Stimulated activated memory B cell treated with anti-CD40 and anti-IgM and Interleukin-4, amounts not matched to agents 10 μg/mL and 1 μg/mL and 100 μg/mL, for 72 hours (primary cell): Measurements from ENCODE around the gene BBS9.
A peak's percentile ranks its signal among the peaks of the same experiment; 100 is the strongest.

Source experiments
- ATAC-seq: fragments of 150-1000 bp; cut with Tn5 transposase; 2 replicates; pipeline ENCODE4 v1.10.0; 2021
- H3K27ac Mint-ChIP-seq: one replicate; pipeline ENCODE4 v1.8.0; 2022; ENCODE audit warnings: mild to moderate bottlenecking, mixed read lengths
- H3K27me3 Mint-ChIP-seq: one replicate; pipeline ENCODE4 v1.8.0; 2022; ENCODE audit warnings: mixed read lengths
- H3K36me3 Mint-ChIP-seq: one replicate; pipeline ENCODE4 v1.8.0; 2022; ENCODE audit warnings: mixed read lengths
- H3K4me1 Mint-ChIP-seq: one replicate; pipeline ENCODE4 v1.8.0; 2022; ENCODE audit warnings: mixed read lengths
- H3K4me3 Mint-ChIP-seq: one replicate; pipeline ENCODE4 v1.8.0; 2022; ENCODE audit warnings: mild to moderate bottlenecking, moderate library complexity, mixed read lengths
- H3K9me3 Mint-ChIP-seq: one replicate; pipeline ENCODE4 v1.8.0; 2022; ENCODE audit warnings: mixed read lengths

BBS9 gene

DNA sequence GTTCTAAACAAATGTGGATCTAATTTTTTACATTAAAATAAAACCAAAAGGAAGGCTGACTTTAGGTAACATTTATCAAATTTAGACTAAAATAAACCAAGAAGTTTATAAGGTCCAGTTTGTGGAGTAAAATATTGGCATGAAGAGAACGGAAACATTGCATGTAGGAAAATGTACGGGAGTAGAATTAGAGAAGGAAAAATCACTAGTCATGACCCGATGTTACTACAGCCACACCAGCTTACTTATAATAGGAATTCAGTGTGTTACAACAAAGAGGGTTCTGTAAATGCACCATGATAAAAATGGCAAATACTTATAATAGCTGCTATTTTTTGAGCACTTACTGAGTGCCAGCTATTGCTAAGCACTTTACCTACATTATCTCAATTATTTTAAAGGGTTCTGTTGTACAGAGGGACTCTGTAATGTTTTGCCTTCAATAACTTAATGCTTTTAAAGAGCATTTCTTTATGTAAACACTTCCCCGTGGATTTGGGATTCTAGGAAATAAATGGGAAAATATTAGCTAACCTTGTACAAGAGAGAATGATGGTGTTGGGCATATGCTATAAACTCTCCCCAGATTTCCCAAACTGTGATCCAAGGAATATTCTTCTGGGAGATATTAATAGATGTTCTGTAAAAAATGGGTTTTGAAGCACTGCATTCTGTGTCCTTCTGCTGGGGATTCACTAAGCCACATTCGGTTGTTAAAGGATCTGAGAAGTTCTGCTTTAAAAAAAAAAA lies 296.7 kb downstream of the BBS9 start:
- Mint-ChIP-seq H3K27me3 (no peaks in the 10 kb centered on the region), H3K4me1 (peaks cover 14% of the 10 kb centered on the region), H3K4me3 (no peak overlapping the region), H3K9me3 (no peaks in the 10 kb centered on the region), H3K36me3 (no peaks in the 10 kb centered on the region), H3K27ac (no peak overlapping the region)
- ATAC-seq: no peak

DNA sequence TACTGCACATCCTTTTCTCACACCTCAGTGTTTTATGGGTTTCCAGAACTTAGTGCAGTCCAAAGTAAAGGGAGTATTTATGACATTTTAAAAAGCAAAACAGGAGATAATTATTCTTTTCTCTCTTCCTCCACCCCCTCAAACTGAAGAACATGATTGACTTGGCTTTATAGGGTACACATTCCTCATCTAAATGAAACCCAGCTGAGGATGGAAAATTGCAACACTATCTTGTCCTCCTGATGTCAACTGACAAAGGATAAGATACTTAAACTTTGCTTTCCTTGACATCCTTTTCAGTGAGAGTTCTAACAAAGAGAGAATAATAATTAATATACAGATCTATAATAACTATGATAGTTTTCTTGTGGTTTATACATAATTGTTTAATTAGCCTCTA lies 299.1 kb downstream of the BBS9 start:
- H3K27ac Mint-ChIP-seq: no peak overlapping the region
- H3K36me3 Mint-ChIP-seq: no peaks in the 10 kb centered on the region

DNA sequence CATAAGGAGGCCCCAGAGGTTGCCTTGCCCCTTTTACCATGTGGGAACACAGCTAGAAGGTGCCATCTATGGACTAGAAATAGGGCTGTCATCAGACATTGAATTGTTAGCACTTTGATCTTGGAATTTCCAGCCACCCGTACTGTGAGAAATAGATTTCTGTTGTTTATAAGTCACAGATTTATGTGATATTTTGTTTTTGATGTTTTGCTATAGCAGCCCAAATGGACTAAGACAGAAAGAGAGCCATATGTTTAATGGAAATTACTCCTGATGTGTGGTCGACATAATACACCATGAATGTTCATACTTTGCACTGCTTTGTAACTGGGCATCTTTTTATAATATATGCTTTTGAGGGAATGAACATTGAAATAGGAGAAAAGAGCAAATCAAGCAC lies 302.2 kb downstream of the BBS9 start:
- no peak overlapping the region for H3K27ac Mint-ChIP-seq
- no peaks in the 10 kb centered on the region for H3K27me3 Mint-ChIP-seq
- H3K36me3 Mint-ChIP-seq: peaks cover 1% of the 10 kb centered on the region
- H3K9me3 Mint-ChIP-seq: no peaks in the 10 kb centered on the region
- no peak for ATAC-seq
- no peak overlapping the region for H3K4me3 Mint-ChIP-seq
- H3K4me1 Mint-ChIP-seq: peaks cover 6% of the 10 kb centered on the region

More for the DNA sequence above, 299.1 kb downstream of the BBS9 start:
- no peaks in the 10 kb centered on the region for H3K27me3 Mint-ChIP-seq
- H3K9me3 Mint-ChIP-seq: no peaks in the 10 kb centered on the region
- no peak overlapping the region for H3K4me3 Mint-ChIP-seq
- ATAC-seq: no peak
- H3K4me1 Mint-ChIP-seq: peaks cover 8% of the 10 kb centered on the region

DNA sequence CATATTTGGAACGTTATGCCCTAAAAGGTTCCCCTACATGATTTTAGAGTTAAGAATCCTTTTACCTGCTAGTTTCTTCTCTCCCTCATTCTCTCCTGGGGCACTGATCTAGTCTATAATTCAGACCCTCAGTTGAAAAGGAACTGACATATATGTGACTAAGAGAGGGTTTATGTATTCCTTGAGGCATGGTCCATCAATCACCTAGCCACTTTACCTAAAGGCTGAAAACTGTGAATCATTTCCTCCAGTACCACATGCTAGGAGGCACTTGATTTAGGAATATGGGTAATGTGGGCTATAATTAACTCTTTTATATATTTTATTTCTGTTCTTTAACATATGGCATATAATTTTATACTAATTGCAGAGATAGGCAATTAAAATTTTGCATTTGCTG lies 303.5 kb downstream of the BBS9 start:
- H3K27ac Mint-ChIP-seq: no peak overlapping the region
- no peaks in the 10 kb centered on the region for H3K9me3 Mint-ChIP-seq
- no peak for ATAC-seq
- H3K36me3 Mint-ChIP-seq: peaks cover 4% of the 10 kb centered on the region
- peaks cover 1% of the 10 kb centered on the region for H3K4me1 Mint-ChIP-seq
- no peak overlapping the region for H3K4me3 Mint-ChIP-seq
- no peaks in the 10 kb centered on the region for H3K27me3 Mint-ChIP-seq

DNA sequence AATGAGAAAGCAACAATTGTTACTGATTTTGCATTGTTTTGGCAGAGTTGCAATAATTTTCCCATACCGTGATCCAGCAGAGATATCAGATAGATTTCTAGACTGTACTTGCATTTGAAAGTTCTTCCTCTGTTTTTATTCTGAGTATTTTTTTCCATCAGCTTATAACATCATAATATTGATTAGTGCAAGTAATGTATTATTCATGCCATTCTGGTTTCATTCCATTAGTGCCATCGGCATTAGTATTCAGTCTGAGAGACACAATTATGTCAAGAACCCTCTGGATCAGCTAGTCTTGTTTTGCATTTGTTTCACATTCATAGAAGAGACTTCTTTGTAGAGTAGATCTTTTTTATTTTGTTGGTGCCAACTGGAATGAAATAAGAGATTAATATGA lies 304.0 kb downstream of the BBS9 start:
- ATAC-seq: no peak
- no peaks in the 10 kb centered on the region for H3K4me1 Mint-ChIP-seq
- H3K27ac Mint-ChIP-seq: no peak overlapping the region
- H3K4me3 Mint-ChIP-seq: no peak overlapping the region
- H3K36me3 Mint-ChIP-seq: peaks cover 4% of the 10 kb centered on the region
- no peaks in the 10 kb centered on the region for H3K27me3 Mint-ChIP-seq
- no peaks in the 10 kb centered on the region for H3K9me3 Mint-ChIP-seq

DNA sequence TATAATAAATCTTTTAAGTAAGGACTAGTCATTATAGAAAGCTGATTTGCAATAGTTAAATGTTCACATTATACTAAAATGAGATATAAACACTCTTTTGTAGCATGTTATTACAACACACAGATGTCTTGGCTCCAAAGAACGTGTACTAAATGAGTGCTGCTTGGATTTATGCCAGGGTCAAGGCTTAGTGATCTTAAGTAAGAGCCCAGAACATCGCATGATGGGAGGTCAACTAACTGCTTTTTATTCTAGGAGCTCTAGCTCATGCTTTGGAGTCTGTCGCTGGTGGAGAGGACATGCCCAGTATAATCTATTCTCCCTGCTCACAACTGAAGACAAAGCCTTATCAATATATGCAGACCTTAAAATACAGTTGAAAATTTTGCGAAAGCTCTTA lies 315.1 kb downstream of the BBS9 start:
- Mint-ChIP-seq H3K9me3 (no peaks in the 10 kb centered on the region), H3K36me3 (peaks cover 2% of the 10 kb centered on the region), H3K4me3 (no peak overlapping the region), H3K27me3 (no peaks in the 10 kb centered on the region), H3K4me1 (peaks cover 6% of the 10 kb centered on the region), H3K27ac (no peak overlapping the region)
- no peak for ATAC-seq

DNA sequence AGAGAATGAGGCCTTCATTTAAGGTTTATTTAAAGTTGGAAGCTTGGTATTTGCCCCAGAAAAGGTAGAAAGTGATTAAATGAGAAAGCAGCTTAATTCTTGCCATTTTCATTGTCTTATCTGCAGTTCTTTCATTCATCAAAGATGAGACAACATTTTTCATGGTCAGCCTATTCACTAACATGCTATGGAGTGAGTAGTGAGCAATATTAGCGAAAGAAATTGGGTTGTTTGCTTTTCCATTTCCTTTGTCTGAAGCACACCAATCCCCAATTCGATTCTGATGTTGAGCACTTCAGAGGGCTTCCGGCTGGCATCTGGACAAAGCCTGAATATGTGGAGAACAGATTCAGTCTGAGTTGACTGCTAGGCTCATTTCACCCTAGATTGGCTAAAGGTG lies 317.2 kb downstream of the BBS9 start:
- H3K36me3 Mint-ChIP-seq: peaks cover 6% of the 10 kb centered on the region
- H3K9me3 Mint-ChIP-seq: peaks cover 3% of the 10 kb centered on the region
- peaks cover 6% of the 10 kb centered on the region for H3K4me1 Mint-ChIP-seq
- no peak for ATAC-seq
- no peaks in the 10 kb centered on the region for H3K27me3 Mint-ChIP-seq
- H3K4me3 Mint-ChIP-seq: no peak overlapping the region
- H3K27ac Mint-ChIP-seq: no peak overlapping the region

DNA sequence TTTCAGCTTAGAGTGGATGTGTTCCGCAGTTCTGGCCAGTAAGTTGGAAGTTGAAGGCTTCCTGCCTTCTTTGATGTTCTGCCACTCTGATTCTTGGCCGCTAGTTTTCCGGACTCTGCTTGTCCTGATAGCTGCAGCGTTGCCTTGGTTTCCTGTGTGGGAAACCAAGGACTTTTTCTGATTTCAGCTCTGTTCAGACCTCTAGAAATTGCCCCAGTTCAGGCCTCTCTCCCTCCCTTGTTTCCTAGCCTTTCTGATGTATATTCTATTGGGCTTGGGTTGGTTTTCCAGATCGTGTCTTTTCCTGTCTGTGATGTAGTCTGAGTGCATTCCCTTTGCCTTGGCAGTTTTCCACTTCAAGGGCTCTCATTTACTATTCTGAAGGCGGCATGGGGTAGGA lies 318.7 kb downstream of the BBS9 start:
- Mint-ChIP-seq H3K36me3 (peaks cover 12% of the 10 kb centered on the region), H3K27ac (no peak overlapping the region), H3K4me1 (peaks cover 6% of the 10 kb centered on the region), H3K27me3 (no peaks in the 10 kb centered on the region), H3K4me3 (no peak overlapping the region), H3K9me3 (peaks cover 5% of the 10 kb centered on the region)
- no peak for ATAC-seq

DNA sequence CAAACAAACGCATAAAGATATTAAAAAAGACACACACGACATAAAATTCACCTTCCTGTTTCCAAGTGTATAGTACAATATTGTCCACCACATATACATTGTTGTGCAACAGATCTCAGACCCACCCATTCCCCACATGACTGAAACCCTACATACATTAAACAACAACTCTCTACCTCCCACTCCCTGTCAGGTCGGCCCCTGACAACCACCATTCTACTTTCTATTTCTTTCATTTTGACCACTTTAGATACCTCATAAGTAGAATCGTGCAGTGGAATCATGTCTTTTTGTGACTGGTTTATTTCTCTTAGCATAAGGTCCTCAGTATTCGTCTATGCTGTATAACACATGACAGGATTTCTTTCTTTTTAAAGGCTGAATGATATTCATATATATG lies 320.5 kb downstream of the BBS9 start:
- Mint-ChIP-seq H3K36me3 (peaks cover 12% of the 10 kb centered on the region), H3K4me1 (peaks cover 6% of the 10 kb centered on the region), H3K9me3 (peaks cover 5% of the 10 kb centered on the region), H3K27me3 (no peaks in the 10 kb centered on the region), H3K27ac (no peak overlapping the region), H3K4me3 (no peak overlapping the region)
- ATAC-seq: no peak

DNA sequence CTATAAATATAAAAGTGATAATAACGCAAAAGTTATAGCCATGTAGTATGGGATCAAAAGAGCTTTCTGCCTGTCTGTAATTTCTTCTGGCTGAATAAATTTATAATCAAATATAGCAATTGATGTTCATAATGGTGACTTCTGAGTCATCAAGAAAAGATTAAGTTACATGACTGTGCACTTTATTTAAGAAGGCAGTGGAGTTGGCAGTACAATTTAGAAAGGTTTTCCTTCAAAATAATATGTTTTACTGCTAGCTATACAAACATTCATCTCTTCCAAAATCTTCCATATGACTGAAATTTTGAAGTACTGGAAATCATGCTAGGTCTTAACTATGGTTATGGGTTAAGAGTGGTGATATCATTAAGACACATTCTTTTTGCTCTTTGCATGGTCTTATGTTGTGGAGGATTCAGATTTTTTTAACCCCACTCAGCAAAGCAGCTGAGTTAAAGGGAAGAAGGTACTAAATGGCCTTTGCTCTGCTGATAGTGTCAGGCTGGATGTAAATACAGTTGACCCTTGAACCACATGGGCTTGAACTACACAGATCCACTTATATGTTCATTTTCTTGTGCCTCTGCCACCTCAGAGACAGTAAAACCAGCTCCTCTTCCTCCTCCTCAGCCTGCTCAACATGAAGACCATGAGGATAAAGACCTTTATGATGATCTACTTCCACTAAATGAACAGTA lies 323.6 kb downstream of the BBS9 start:
- Mint-ChIP-seq H3K27me3 (no peaks in the 10 kb centered on the region), H3K4me3 (no peak overlapping the region), H3K4me1 (peaks cover 6% of the 10 kb centered on the region), H3K9me3 (peaks cover 5% of the 10 kb centered on the region), H3K36me3 (peaks cover 12% of the 10 kb centered on the region), H3K27ac (no peak overlapping the region)
- ATAC-seq: no peak

DNA sequence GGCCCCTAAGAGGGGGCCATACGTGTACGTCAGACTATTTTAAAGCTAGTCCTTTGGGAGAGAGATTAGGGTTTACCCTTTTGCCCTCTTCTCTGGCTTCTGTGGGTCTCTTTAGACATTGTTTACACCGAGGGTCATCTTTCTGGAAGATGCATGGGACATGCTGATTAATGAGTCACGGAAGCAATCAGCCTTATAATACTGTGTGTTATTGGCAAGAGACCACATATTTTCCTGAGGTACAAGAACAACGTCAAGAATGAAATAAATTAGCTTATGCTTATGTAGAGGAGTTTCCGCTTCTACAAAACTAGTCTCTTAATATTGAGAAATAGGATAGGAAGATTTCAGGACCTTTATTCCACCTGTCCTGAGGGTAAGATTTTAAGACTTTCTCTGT lies 327.7 kb downstream of the BBS9 start:
- Mint-ChIP-seq H3K4me3 (no peak overlapping the region), H3K9me3 (peaks cover 3% of the 10 kb centered on the region), H3K27ac (no peak overlapping the region), H3K27me3 (no peaks in the 10 kb centered on the region), H3K36me3 (peaks cover 5% of the 10 kb centered on the region), H3K4me1 (no peaks in the 10 kb centered on the region)
- no peak for ATAC-seq

DNA sequence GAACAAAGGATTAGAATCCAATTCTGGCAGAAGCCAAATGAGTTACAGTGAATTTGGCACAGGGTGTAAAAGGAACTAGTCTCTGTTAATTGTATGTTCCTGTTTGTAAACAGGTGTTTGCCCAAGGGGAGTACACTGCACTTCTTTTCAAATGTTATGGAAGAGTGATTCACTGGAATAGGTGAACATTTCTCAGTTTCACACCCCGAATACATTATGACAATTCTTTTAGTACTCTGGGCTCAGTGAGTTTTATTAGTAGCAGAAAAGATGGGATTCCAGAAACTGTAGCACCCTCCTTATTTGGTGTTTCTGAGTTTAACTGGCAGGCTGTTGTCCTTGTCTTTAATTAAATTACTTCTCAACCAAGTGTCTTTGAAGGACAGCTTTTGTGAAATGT lies 329.2 kb downstream of the BBS9 start:
- Mint-ChIP-seq H3K4me3 (no peak overlapping the region), H3K27ac (no peak overlapping the region), H3K36me3 (no peaks in the 10 kb centered on the region), H3K9me3 (no peaks in the 10 kb centered on the region), H3K27me3 (no peaks in the 10 kb centered on the region), H3K4me1 (peaks cover 4% of the 10 kb centered on the region)
- no peak for ATAC-seq

DNA sequence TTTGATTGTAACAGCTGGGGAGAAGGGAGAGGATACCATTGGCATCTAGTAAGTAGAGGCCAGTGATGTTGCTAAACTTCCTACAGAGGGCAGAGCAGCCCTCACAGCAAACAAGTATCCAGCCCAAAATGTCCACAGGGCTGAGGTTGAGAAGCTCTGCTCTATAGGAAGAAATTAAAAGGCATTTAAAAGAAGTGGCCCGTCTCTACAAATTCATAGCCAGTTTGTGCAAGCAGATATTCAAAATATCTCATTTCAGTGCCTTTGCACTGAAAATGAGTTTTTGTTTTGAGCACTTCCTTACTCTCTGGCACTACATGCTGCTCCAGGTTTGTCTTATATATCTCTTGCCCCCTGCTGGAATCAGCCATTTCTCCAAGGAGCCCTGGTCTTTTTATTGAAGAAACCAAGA lies 330.0 kb downstream of the BBS9 start:
- Mint-ChIP-seq H3K4me1 (peaks cover 4% of the 10 kb centered on the region), H3K36me3 (no peaks in the 10 kb centered on the region), H3K27ac (no peak overlapping the region), H3K27me3 (no peaks in the 10 kb centered on the region), H3K4me3 (no peak overlapping the region), H3K9me3 (no peaks in the 10 kb centered on the region)
- peak; percentile 67 for ATAC-seq

DNA sequence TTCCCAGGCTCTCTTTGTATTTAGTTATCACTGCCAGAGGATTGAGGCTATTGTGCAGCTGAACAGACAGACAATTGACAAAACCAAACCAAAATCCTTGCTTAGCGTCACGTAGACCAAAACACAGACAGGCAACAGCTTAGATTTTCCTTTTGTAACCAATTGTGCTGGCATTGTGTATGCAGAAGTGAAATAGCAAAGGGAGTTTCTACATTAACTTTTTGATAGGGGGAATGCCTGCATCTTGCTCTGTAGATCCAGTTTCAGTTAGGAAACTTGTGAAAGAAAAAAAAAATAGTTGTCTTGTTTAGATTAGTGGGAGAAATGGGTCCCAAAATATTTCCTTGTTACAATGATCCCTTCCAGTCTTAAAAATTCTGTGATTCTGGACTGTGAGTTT lies 333.8 kb downstream of the BBS9 start:
- Mint-ChIP-seq H3K4me1 (peaks cover 4% of the 10 kb centered on the region), H3K9me3 (peaks cover 5% of the 10 kb centered on the region), H3K27ac (no peak overlapping the region), H3K36me3 (peaks cover 14% of the 10 kb centered on the region), H3K27me3 (no peaks in the 10 kb centered on the region), H3K4me3 (no peak overlapping the region)
- ATAC-seq: peak; percentile 34

DNA sequence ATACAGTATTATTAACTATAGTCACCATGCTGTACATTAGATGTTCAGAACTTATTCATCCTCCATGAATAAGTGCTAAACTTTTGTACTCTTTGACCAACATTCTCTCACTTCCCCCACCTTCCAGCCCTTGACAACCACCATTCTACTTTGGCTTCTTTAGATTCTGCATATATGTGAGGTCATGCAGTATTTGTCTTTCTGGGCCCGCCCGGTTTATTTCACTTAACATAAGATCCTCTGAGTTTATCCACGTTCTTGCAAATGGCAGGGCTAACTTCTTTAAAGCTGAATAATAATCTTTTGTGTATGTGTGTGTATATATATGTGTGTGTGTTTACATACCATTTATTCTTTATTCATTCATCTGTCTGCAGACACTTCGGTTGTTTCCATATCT lies 336.8 kb downstream of the BBS9 start:
- no peak overlapping the region for H3K4me3 Mint-ChIP-seq
- H3K4me1 Mint-ChIP-seq: peaks cover 4% of the 10 kb centered on the region
- peaks cover 19% of the 10 kb centered on the region for H3K36me3 Mint-ChIP-seq
- no peaks in the 10 kb centered on the region for H3K27me3 Mint-ChIP-seq
- H3K27ac Mint-ChIP-seq: no peak overlapping the region
- peaks cover 8% of the 10 kb centered on the region for H3K9me3 Mint-ChIP-seq
- no peak for ATAC-seq

DNA sequence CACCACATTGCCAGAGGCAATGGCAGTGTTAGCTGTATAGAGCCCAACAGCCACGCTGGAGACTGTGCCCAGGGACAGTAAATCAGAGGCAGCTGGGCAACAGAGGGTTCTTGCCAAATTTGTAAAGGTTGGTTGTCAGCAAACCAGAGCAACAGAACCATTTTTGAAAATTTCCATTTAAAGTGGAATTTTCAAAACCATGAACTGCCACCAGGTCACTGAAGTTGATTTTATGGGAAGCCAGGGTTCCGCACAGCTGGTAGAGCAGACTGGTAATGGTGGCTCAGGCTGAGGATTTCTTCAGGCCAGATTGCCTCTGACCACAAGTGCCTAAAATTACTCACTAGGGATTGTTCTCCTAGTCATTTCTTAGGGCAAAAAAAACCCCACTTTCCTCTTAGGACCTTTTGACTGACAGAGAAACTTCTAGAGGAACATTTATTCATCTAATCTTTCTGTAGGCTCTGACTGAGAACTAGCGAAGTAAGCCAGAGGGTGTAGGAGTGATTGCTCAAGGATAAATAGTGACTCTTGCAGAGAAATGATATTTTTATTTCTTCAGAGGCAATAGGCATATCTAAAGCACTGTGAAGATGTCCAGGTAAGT lies 342.4 kb downstream of the BBS9 start:
- no peak overlapping the region for H3K4me3 Mint-ChIP-seq
- peak; percentile 80 for ATAC-seq
- H3K4me1 Mint-ChIP-seq: peaks cover 7% of the 10 kb centered on the region
- H3K27me3 Mint-ChIP-seq: no peaks in the 10 kb centered on the region
- H3K27ac Mint-ChIP-seq: no peak overlapping the region
- H3K36me3 Mint-ChIP-seq: peaks cover 18% of the 10 kb centered on the region
- peaks cover 8% of the 10 kb centered on the region for H3K9me3 Mint-ChIP-seq
